Activated B cell treated with CpG ODN at 0.5 μM for 24 hours (primary cell): Measurements from ENCODE around the gene RAPSN. TPM values are rescaled to one million over a fixed set of nuclear protein-coding genes. Genes with fewer than 3 reads are reported as not detected.

Experiments
- ATAC-seq: fragments of 200-7000 bp; cut with Tn5 transposase; one replicate; pipeline ENCODE4 v1.10.0; 2021; ENCODE audit warnings: low read depth, mild to moderate bottlenecking, moderate library complexity
- CTCF ChIA-PET: fragments of 350-600 bp; sonication (Branson Sonifier 250); formaldehyde crosslinking; loops from one replicate; lab custom pipeline; 2021; ENCODE audit warnings: antibody characterized with exemption; lab: Charles Lee
- POLR2A ChIA-PET: fragments of 350-600 bp; sonication (Branson Sonifier 250); formaldehyde crosslinking; loops from one replicate; lab custom pipeline; 2021; ENCODE audit warnings: antibody characterized with exemption; lab: Charles Lee
- DNase-seq: peaks from one replicate; pipeline ENCODE4 v3.0.0; 2022
- H3K27ac Mint-ChIP-seq: one replicate; pipeline ENCODE4 v1.8.0; 2020; ENCODE audit warnings: mixed read lengths
- H3K27me3 Mint-ChIP-seq: one replicate; pipeline ENCODE4 v1.8.0; 2021; ENCODE audit warnings: mixed read lengths
- H3K36me3 Mint-ChIP-seq: one replicate; pipeline ENCODE4 v1.8.0; 2021; ENCODE audit warnings: low read depth, mixed read lengths
- H3K4me1 Mint-ChIP-seq: one replicate; pipeline ENCODE4 v1.8.0; 2021; ENCODE audit warnings: mixed read lengths
- H3K4me3 Mint-ChIP-seq: one replicate; pipeline ENCODE4 v1.8.0; 2020; ENCODE audit warnings: mild to moderate bottlenecking, mixed read lengths
- H3K9me3 Mint-ChIP-seq: one replicate; pipeline ENCODE4 v1.8.0; 2020; ENCODE audit warnings: mixed read lengths
- intact Hi-C: fragments of 100-400 bp; cut with micrococcal nuclease; formaldehyde crosslinking; loops from one replicate; pipeline ENCODE4 v1.15.1; 2024
- total RNA-seq: library from RNA; stranded (reverse); gene quantifications from 2 replicates; pipeline ENCODE4 v1.2.3, GENCODE V29; 2022
- TF ChIP-seq, protein P1 (sequence below): fragments of 200-600 bp; IDR thresholded peaks from one replicate; pipeline ENCODE4 v1.8.0; 2022; ENCODE audit warnings: antibody characterized with exemption, mild to moderate bottlenecking

Gene RAPSN
- total RNA-seq, 1 donor from 2014 or later: 3.5 TPM

- H3K9me3 Mint-ChIP-seq: no peaks in the 10 kb centered on the region
- H3K4me3 Mint-ChIP-seq: no peak overlapping the region
- CTCF ChIA-PET: interaction anchor here (0.9 to 1.9 kb wide), 2 partner anchors 39 to 226 kb away, joined by 3 to 5 read pairs; no protein-coding TSS in a partner anchor
- POLR2A ChIA-PET: interaction anchor here (1.5 kb wide), 1 partner anchor 7 kb away, joined by 6 read pairs; no protein-coding TSS in a partner anchor
- DNase-seq (no peak), ATAC-seq (no peak)
- peaks cover 9% of the 10 kb centered on the region for H3K4me1 Mint-ChIP-seq
- H3K36me3 Mint-ChIP-seq: peaks cover 36% of the 10 kb centered on the region
- TF ChIP-seq, protein P1, sequence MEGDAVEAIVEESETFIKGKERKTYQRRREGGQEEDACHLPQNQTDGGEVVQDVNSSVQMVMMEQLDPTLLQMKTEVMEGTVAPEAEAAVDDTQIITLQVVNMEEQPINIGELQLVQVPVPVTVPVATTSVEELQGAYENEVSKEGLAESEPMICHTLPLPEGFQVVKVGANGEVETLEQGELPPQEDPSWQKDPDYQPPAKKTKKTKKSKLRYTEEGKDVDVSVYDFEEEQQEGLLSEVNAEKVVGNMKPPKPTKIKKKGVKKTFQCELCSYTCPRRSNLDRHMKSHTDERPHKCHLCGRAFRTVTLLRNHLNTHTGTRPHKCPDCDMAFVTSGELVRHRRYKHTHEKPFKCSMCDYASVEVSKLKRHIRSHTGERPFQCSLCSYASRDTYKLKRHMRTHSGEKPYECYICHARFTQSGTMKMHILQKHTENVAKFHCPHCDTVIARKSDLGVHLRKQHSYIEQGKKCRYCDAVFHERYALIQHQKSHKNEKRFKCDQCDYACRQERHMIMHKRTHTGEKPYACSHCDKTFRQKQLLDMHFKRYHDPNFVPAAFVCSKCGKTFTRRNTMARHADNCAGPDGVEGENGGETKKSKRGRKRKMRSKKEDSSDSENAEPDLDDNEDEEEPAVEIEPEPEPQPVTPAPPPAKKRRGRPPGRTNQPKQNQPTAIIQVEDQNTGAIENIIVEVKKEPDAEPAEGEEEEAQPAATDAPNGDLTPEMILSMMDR: no peak
- intact Hi-C loops: no loop called here
- no peaks in the 10 kb centered on the region for H3K27me3 Mint-ChIP-seq
- no peak overlapping the region for H3K27ac Mint-ChIP-seq
Observed at GRCh38 chr11:47413351-47413750, 35.6 kb downstream of the RAPSN start.

- peaks cover 18% of the 10 kb centered on the region for H3K4me1 Mint-ChIP-seq
- peaks cover 28% of the 10 kb centered on the region for H3K36me3 Mint-ChIP-seq
- no peak overlapping the region for H3K4me3 Mint-ChIP-seq
- H3K27me3 Mint-ChIP-seq: no peaks in the 10 kb centered on the region
- CTCF ChIA-PET: interaction anchor here (0.6 to 4.4 kb wide), 23 partner anchors 13 to 260 kb away, joined by 3 to 67 read pairs (median 5); partner anchors contain the start of genes PSMC3 and SPI1
- intact Hi-C loops: loop anchor here (1.0 kb wide), 3 partner anchors 14 to 235 kb away; partner anchors contain the start of gene PSMC3
- TF ChIP-seq, protein P1: no peak
- ATAC-seq (no peak), DNase-seq (peak; percentile 60)
- POLR2A ChIA-PET: interaction anchor here (0.6 to 3.4 kb wide), 9 partner anchors 9 to 197 kb away, joined by 3 to 14 read pairs (median 6); partner anchors contain the start of genes ACP2 and DDB2
- no peaks in the 10 kb centered on the region for H3K9me3 Mint-ChIP-seq
- H3K27ac Mint-ChIP-seq: no peak overlapping the region
Observed at GRCh38 chr11:47411884-47412746, 36.8 kb downstream of the RAPSN start.

DNA sequence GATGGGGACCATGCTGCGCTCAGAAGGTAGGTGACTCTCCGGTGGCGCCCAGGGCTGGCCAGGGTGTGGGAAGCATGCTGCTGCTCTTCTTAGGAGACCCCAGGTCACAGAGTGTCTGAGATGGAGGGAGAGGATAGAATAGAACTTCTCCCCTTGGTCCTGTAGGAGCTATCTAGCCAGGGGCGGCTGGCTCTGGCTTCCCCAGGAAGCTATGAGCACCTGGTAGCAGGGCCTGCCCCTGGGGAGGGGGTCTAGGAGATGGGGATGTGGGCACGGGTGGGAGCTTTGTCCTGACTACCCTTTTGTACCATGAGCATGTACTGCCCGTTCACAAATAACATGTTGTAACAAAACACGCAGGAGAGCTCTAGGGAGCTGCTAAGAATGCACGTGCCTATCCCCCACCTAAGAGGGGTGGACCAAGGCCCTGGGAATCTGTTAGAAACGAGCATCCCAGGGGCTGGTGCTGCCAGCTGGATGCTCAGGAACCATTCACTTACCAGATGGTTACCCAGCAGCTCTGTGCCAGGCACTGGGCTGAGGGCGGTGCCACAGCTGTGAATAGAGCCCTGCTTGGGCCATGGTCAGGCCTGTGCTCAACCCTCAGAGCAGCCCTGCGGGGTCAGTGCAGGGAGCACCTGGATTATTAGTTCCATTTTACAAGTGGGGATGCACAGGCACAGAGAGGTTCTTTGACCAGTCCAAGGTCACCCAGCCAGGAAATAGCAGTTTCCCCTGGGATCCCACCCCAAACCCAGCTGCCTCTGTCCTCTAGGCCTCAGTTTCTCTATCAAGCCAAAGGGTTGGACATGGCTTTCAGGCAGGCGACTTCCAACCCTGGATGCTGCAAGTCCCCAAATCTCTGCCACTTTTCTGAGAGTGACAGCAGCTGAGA is 38.3 kb downstream of the RAPSN start:
- TF ChIP-seq, protein P1: no peak
- peaks cover 24% of the 10 kb centered on the region for H3K4me1 Mint-ChIP-seq
- CTCF ChIA-PET: interaction anchor here (1.0 to 4.4 kb wide), 8 partner anchors 11 to 232 kb away, joined by 3 to 67 read pairs (median 4); no protein-coding TSS in a partner anchor
- H3K36me3 Mint-ChIP-seq: peaks cover 21% of the 10 kb centered on the region
- ATAC-seq (no peak), DNase-seq (no peak)
- peak overlapping the region; percentile 48 for H3K4me3 Mint-ChIP-seq
- no peak overlapping the region for H3K27ac Mint-ChIP-seq
- no peaks in the 10 kb centered on the region for H3K27me3 Mint-ChIP-seq
- intact Hi-C loops: no loop called here
- no peaks in the 10 kb centered on the region for H3K9me3 Mint-ChIP-seq
- POLR2A ChIA-PET: interaction anchor here (0.8 to 4.0 kb wide), 6 partner anchors 11 to 196 kb away, joined by 3 to 19 read pairs (median 4); partner anchors contain the start of genes DDB2, PSMC3 and SPI1

- no peak for DNase-seq
- H3K36me3 Mint-ChIP-seq: peaks cover 12% of the 10 kb centered on the region
- peak overlapping the region; percentile 90 for H3K4me3 Mint-ChIP-seq
- ChIA-PET POLR2A (interaction anchor here (0.8 to 4.0 kb wide), 8 partner anchors 10 to 195 kb away, joined by 3 to 42 read pairs (median 10); partner anchors contain the start of genes DDB2, PSMC3 and SPI1), CTCF (interaction anchor here (1.0 to 4.4 kb wide), 3 partner anchors 36 to 138 kb away, joined by 3 to 67 read pairs (median 3); no protein-coding TSS in a partner anchor)
- H3K4me1 Mint-ChIP-seq: peaks cover 24% of the 10 kb centered on the region
- no peak for ATAC-seq
- no peaks in the 10 kb centered on the region for H3K9me3 Mint-ChIP-seq
- intact Hi-C loops: loop anchor here (2.0 to 10.0 kb wide), 4 partner anchors 45 to 705 kb away; partner anchors contain the start of genes ARHGAP1 and ZNF408
- TF ChIP-seq, protein P1: no peak
- no peaks in the 10 kb centered on the region for H3K27me3 Mint-ChIP-seq
- H3K27ac Mint-ChIP-seq: peak overlapping the region; percentile 92
Observed at GRCh38 chr11:47409440-47410369, 39.2 kb downstream of the RAPSN start.
